ENCODE results near the gene NXN. TPM values are rescaled to one million over a fixed set of nuclear protein-coding genes. Genes with fewer than 3 reads are reported as not detected.

The NXN gene
- total RNA-seq, 2 donors from 2014 or later = 15.6 to 17.5 TPM

- peaks cover 7% of the 10 kb centered on the region for H3K36me3 ChIP-seq
- DNase-seq (ENCODE audit: low spot score) = no peak
- H3K27me3 ChIP-seq = no peaks in the 10 kb centered on the region
- no peaks in the 10 kb centered on the region for H3K4me1 ChIP-seq
- no peak for TF ChIP-seq CTCF (IDR thresholded peaks at IDR 0.05)
- no peak overlapping the region for H3K27ac ChIP-seq
- H3K9me3 ChIP-seq = no peaks in the 10 kb centered on the region
- no peak overlapping the region for H3K4me3 ChIP-seq
Measured at GRCh38 chr17:804541-805435, 174.8 kb downstream of the NXN start.

- TF ChIP-seq CTCF (IDR thresholded peaks at IDR 0.05) = no peak
- H3K4me3 ChIP-seq = no peak overlapping the region
- no peaks in the 10 kb centered on the region for H3K9me3 ChIP-seq
- no peaks in the 10 kb centered on the region for H3K4me1 ChIP-seq
- H3K36me3 ChIP-seq = peaks cover 7% of the 10 kb centered on the region
- no peak overlapping the region for H3K27ac ChIP-seq
- DNase-seq (ENCODE audit: low spot score) = no peak
- H3K27me3 ChIP-seq = no peaks in the 10 kb centered on the region
Measured at GRCh38 chr17:802901-803881, 176.4 kb downstream of the NXN start.

- no peak for TF ChIP-seq CTCF (IDR thresholded peaks at IDR 0.05)
- H3K27me3 ChIP-seq = no peaks in the 10 kb centered on the region
- H3K9me3 ChIP-seq = no peaks in the 10 kb centered on the region
- no peak overlapping the region for H3K4me3 ChIP-seq
- no peak for DNase-seq (ENCODE audit: low spot score)
- peaks cover 7% of the 10 kb centered on the region for H3K36me3 ChIP-seq
- no peaks in the 10 kb centered on the region for H3K4me1 ChIP-seq
- no peak overlapping the region for H3K27ac ChIP-seq
Measured at GRCh38 chr17:802481-802880, 177.1 kb downstream of the NXN start.

GRCh38 chr17:801660-802059 lies 177.9 kb downstream of the NXN start:
- Histone ChIP-seq H3K4me3 (no peak overlapping the region), H3K27me3 (no peaks in the 10 kb centered on the region), H3K27ac (no peak overlapping the region), H3K36me3 (peaks cover 7% of the 10 kb centered on the region), H3K4me1 (peaks cover 0 to 4% of the 10 kb centered on the region in 2 donors), H3K9me3 (no peaks in the 10 kb centered on the region)
- TF ChIP-seq CTCF (IDR thresholded peaks at IDR 0.05) = no peak
- DNase-seq (ENCODE audit: low spot score) = no peak

GRCh38 chr17:800446-801242 lies 178.9 kb downstream of the NXN start:
- Histone ChIP-seq H3K4me3 (no peak overlapping the region), H3K36me3 (peaks cover 7% of the 10 kb centered on the region), H3K27ac (no peak overlapping the region), H3K4me1 (peaks cover 0 to 4% of the 10 kb centered on the region in 2 donors), H3K27me3 (no peaks in the 10 kb centered on the region), H3K9me3 (no peaks in the 10 kb centered on the region)
- DNase-seq (ENCODE audit: low spot score) = no peak
- TF ChIP-seq CTCF (IDR thresholded peaks at IDR 0.05) = no peak
